ENCODE results near the gene DNER.

DNER gene

DNA sequence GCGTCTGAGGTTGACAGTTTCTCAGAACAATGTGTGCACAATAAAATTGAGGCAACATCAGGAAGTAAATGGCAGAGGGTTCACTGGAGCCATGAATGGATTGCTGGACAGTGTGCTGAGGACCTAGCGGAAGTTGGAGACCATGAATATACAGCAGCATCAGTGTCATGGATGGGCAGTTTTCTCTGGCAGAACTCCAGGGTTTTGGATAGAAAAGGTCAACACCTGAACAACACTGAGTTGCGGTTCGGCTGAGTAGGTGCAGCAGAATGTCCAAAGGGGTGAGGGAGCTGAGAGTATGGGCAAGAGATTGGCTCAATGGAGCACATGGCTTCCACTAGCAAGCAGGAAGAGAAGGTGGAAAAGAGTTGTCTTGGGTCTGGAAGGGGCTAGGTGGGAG, 73.7 kb downstream of the DNER start:
- no peak for TF ChIP-seq CTCF (IDR thresholded peaks at IDR 0.05; ENCODE audit: insufficient read depth, low read length, poor library complexity, severe bottlenecking)
- no peak overlapping the region for H3K4me3 ChIP-seq (replicated peaks; ENCODE audit: low read depth, low read length)
- no peak for DNase-seq (ENCODE audit: extremely low read depth, insufficient read length)
- no peaks in the 10 kb centered on the region for H3K36me3 ChIP-seq (ENCODE audit: control insufficient read depth, insufficient read depth, low read length)
- no peaks in the 10 kb centered on the region for H3K27me3 ChIP-seq (replicated peaks; ENCODE audit: control insufficient read depth, insufficient read depth, low read length)

DNA sequence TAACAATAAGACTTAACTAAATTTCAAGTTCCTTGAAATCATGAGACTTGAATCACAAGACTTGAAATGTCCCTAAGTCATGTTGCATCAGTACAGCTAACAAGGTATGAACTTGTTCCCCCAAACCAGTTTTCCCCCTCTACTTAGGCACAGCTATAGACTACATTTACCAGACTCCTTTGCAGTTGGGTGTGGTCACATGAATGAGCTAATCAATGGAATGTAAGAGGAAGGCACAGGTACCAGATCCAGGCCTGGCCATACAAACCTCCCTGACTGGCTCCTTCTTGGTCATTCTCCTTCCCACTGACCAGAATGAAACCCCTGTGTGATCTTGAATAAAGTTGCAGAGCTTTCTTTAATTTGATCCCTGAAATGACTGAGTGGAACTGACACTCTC, 77.8 kb downstream of the DNER start:
- TF ChIP-seq CTCF (IDR thresholded peaks at IDR 0.05; ENCODE audit: insufficient read depth, low read length, poor library complexity, severe bottlenecking): no peak
- Histone ChIP-seq H3K36me3 (ENCODE audit: control insufficient read depth, insufficient read depth, low read length) (no peaks in the 10 kb centered on the region), H3K27me3 (replicated peaks; ENCODE audit: control insufficient read depth, insufficient read depth, low read length) (no peaks in the 10 kb centered on the region), H3K4me3 (replicated peaks; ENCODE audit: low read depth, low read length) (no peak overlapping the region)
- DNase-seq (ENCODE audit: extremely low read depth, insufficient read length): no peak

DNA sequence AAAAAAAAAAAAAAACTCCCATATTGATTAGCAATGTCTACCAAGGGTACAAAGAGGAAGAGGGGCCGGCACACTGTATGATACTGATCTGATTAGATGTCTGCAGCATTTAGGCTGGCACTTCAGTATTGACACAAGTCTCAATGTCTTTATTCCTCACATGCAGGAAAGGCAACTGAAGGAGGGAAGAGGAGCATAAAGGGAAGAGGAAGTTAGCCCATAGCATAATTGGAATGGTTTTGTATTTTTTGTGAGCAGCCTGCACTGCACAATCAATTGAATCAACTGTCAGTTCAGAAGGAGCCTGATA, 79.0 kb downstream of the DNER start:
- no peak for DNase-seq (ENCODE audit: extremely low read depth, insufficient read length)
- H3K27me3 ChIP-seq (replicated peaks; ENCODE audit: control insufficient read depth, insufficient read depth, low read length): no peaks in the 10 kb centered on the region
- no peak for TF ChIP-seq CTCF (IDR thresholded peaks at IDR 0.05; ENCODE audit: insufficient read depth, low read length, poor library complexity, severe bottlenecking)
- no peaks in the 10 kb centered on the region for H3K36me3 ChIP-seq (ENCODE audit: control insufficient read depth, insufficient read depth, low read length)
- H3K4me3 ChIP-seq (replicated peaks; ENCODE audit: low read depth, low read length): no peak overlapping the region

GRCh38 chr2:229634601-229635370, 79.6 kb downstream of the DNER start:
- Histone ChIP-seq H3K4me3 (replicated peaks; ENCODE audit: low read depth, low read length) (no peak overlapping the region), H3K36me3 (ENCODE audit: control insufficient read depth, insufficient read depth, low read length) (no peaks in the 10 kb centered on the region), H3K27me3 (replicated peaks; ENCODE audit: control insufficient read depth, insufficient read depth, low read length) (no peaks in the 10 kb centered on the region)
- DNase-seq (ENCODE audit: extremely low read depth, insufficient read length): no peak
- no peak for TF ChIP-seq CTCF (IDR thresholded peaks at IDR 0.05; ENCODE audit: insufficient read depth, low read length, poor library complexity, severe bottlenecking)

- H3K4me3 ChIP-seq (replicated peaks; ENCODE audit: low read depth, low read length): no peak overlapping the region
- TF ChIP-seq CTCF (IDR thresholded peaks at IDR 0.05; ENCODE audit: insufficient read depth, low read length, poor library complexity, severe bottlenecking): no peak
- DNase-seq (ENCODE audit: extremely low read depth, insufficient read length): no peak
These were observed 80.8 kb downstream of the DNER start for GRCh38 chr2:229633556-229633955.

DNA sequence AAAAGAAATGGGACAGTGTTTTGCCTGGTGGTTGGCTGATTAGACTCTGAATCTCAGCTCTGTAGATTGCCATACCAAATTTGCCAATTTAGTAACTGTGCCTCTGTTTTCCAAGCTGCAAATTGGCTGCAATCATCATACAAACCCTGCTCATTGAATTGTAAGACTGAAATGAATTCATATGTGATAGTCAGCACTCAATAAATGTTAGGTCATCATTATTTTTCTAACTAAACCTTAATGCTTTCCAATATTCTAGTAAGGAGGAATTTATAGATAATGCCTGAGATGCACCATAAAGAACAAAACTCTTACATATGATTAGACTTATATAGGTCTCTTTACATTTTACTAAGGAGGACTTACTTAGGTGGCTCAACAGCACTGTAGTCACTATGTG, 85.3 kb downstream of the DNER start:
- no peak for TF ChIP-seq CTCF (IDR thresholded peaks at IDR 0.05; ENCODE audit: insufficient read depth, low read length, poor library complexity, severe bottlenecking)
- H3K27me3 ChIP-seq (replicated peaks; ENCODE audit: control insufficient read depth, insufficient read depth, low read length): no peaks in the 10 kb centered on the region
- no peaks in the 10 kb centered on the region for H3K36me3 ChIP-seq (ENCODE audit: control insufficient read depth, insufficient read depth, low read length)
- H3K4me3 ChIP-seq (replicated peaks; ENCODE audit: low read depth, low read length): no peak overlapping the region
- DNase-seq (ENCODE audit: extremely low read depth, insufficient read length): no peak

More at GRCh38 chr2:229633556-229633955, 80.8 kb downstream of the DNER start:
- no peaks in the 10 kb centered on the region for H3K27me3 ChIP-seq (replicated peaks; ENCODE audit: control insufficient read depth, insufficient read depth, low read length)
- no peaks in the 10 kb centered on the region for H3K36me3 ChIP-seq (ENCODE audit: control insufficient read depth, insufficient read depth, low read length)

Data from GM06990 (cell line).